CD4-positive, alpha-beta T cell (primary cell): ENCODE measurements around the gene GALNTL6. TPM values are rescaled to one million over a fixed set of nuclear protein-coding genes. Genes with fewer than 3 reads are reported as not detected.

Experiments
- ATAC-seq: fragments of 200-7000 bp; cut with Tn5 transposase; one replicate; pipeline ENCODE4 v1.10.0; 2022; ENCODE audit warnings: mild to moderate bottlenecking; ENCODE audit not compliant: poor library complexity
- CTCF ChIA-PET: fragments of 350-600 bp; sonication (Branson Sonifier 250); formaldehyde crosslinking; loops from one replicate; lab custom pipeline; 2021; ENCODE audit warnings: antibody characterized with exemption, inconsistent platforms; lab: Charles Lee
- POLR2A ChIA-PET: fragments of 350-600 bp; sonication (Branson Sonifier 250); formaldehyde crosslinking; loops from one replicate; lab custom pipeline; 2021; ENCODE audit warnings: antibody characterized with exemption, inconsistent platforms; lab: Charles Lee
- DNase-seq, 14 experiments: peaks; one replicate each; pipeline ENCODE4 v3.0.0-alpha.2; 2013 to 2020; ENCODE audit warnings: mixed read lengths in 2 of 14
- H3K27ac ChIP-seq, 2 donors: one replicate each; pipeline versions ENCODE4 v1.5.1 to v1.7.0; 2013; ENCODE audit warnings: low read length in 2 of 2, low read depth in 1 of 2, mild to moderate bottlenecking in 1 of 2
- H3K27me3 ChIP-seq, 2 experiments: 1 replicate in 1 of 2; 2 replicates in 1 of 2; pipeline versions ENCODE4 v1.6.1 to v1.7.0; 2013; ENCODE audit warnings: low read length in 2 of 2, control low read depth in 1 of 2, mild to moderate bottlenecking in 1 of 2, moderate library complexity in 1 of 2; ENCODE audit not compliant: insufficient read depth in 2 of 2, control insufficient read depth in 1 of 2
- H3K36me3 ChIP-seq: one replicate; pipeline ENCODE4 v1.6.1; 2013; ENCODE audit warnings: low read length, control low read depth; ENCODE audit not compliant: insufficient read depth
- H3K4me1 ChIP-seq: one replicate; pipeline ENCODE4 v1.6.1; 2013; ENCODE audit warnings: low read length, control low read depth; ENCODE audit not compliant: insufficient read depth
- H3K4me3 ChIP-seq: one replicate; pipeline ENCODE4 v1.5.1; 2013; ENCODE audit warnings: mild to moderate bottlenecking, low read length, moderate library complexity
- H3K9me3 ChIP-seq, 2 experiments: 1 replicate in 1 of 2; 2 replicates in 1 of 2; pipeline versions ENCODE4 v1.6.1 to v1.7.0; 2013; ENCODE audit warnings: low read length in 2 of 2, mild to moderate bottlenecking in 2 of 2, control low read depth in 1 of 2, moderate library complexity in 1 of 2; ENCODE audit not compliant: control insufficient read depth in 1 of 2, insufficient read depth in 1 of 2
- H3K27ac Mint-ChIP-seq: one replicate; pipeline ENCODE4 v1.8.0; 2020; ENCODE audit warnings: mixed read lengths
- H3K27me3 Mint-ChIP-seq: one replicate; pipeline ENCODE4 v1.8.0; 2021; ENCODE audit warnings: mixed read lengths
- H3K36me3 Mint-ChIP-seq: one replicate; pipeline ENCODE4 v1.8.0; 2021; ENCODE audit warnings: low read depth, mixed read lengths
- H3K4me1 Mint-ChIP-seq: one replicate; pipeline ENCODE4 v1.8.0; 2021; ENCODE audit warnings: low read depth, mixed read lengths
- H3K4me3 Mint-ChIP-seq: one replicate; pipeline ENCODE4 v1.8.0; 2020; ENCODE audit warnings: mild to moderate bottlenecking, mixed read lengths
- H3K9me3 Mint-ChIP-seq: one replicate; pipeline ENCODE4 v1.8.0; 2020; ENCODE audit warnings: mixed read lengths
- CTCF ChIP-seq: fragments of 200-600 bp; IDR thresholded peaks from one replicate; pipeline ENCODE4 v1.8.0; 2022; ENCODE audit warnings: antibody characterized with exemption, mild to moderate bottlenecking
- intact Hi-C, 2 experiments: fragments of 100-400 bp; cut with DNase I in 1 of 2; cut with micrococcal nuclease in 1 of 2; formaldehyde crosslinking; loops; one replicate each; pipeline versions ENCODE4 v1.15.1 to v1.9.0; 2023 to 2025; cut with DNase I, micrococcal nuclease
- total RNA-seq, 174 experiments: library from RNA in 2 of 174; stranded (reverse) in 2 of 174; gene quantifications; one replicate each; pipeline ENCODE4 v1.2.3 and lab custom pipeline; 2021 to 2026

The GALNTL6 gene
- total RNA-seq, 2 experiments from 2014 or later = not detected

- Histone ChIP-seq H3K27ac (no peak overlapping the region), H3K9me3 (no peaks in the 10 kb centered on the region), H3K4me1 (no peaks in the 10 kb centered on the region), H3K4me3 (no peak overlapping the region), H3K36me3 (no peaks in the 10 kb centered on the region), H3K27me3 (no peaks in the 10 kb centered on the region)
- no peak for ATAC-seq
- Mint-ChIP-seq H3K9me3 (peaks cover 8% of the 10 kb centered on the region), H3K4me1 (no peaks in the 10 kb centered on the region), H3K4me3 (no peak overlapping the region), H3K36me3 (no peaks in the 10 kb centered on the region), H3K27me3 (no peaks in the 10 kb centered on the region), H3K27ac (no peak overlapping the region)
- no peak for TF ChIP-seq CTCF
- DNase-seq = no peak
- ChIA-PET POLR2A (no interaction called here), CTCF (no interaction called here)
- intact Hi-C loops = no loop called here
Measured at GRCh38 chr4:172202480-172203076, 389.4 kb downstream of the GALNTL6 start.

DNA sequence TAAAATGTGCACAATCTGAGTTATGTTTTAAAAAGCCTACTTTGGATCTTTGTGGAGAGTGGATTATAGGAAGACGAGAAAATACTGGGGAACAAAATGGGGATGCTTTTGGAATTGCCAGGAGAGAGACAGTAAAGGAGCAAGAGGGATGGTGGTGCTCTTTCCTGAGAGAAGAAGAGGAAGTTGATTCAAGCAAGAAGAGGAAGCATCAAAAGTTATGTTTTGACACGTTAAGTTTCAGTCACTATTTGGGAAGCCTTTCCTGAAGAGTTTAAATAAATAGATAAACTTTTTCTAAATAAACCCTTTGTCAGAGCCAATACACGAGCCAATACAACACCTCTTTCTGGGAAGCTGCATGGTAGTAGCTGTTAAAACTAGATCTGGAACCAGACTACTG lies 394.1 kb downstream of the GALNTL6 start:
- Mint-ChIP-seq H3K4me1 (no peaks in the 10 kb centered on the region), H3K27ac (no peak overlapping the region), H3K27me3 (no peaks in the 10 kb centered on the region), H3K4me3 (no peak overlapping the region), H3K36me3 (no peaks in the 10 kb centered on the region), H3K9me3 (no peaks in the 10 kb centered on the region)
- Histone ChIP-seq H3K4me3 (no peak overlapping the region), H3K4me1 (no peaks in the 10 kb centered on the region), H3K27ac (no peak overlapping the region), H3K36me3 (no peaks in the 10 kb centered on the region), H3K27me3 (no peaks in the 10 kb centered on the region), H3K9me3 (peaks cover 0 to 3% of the 10 kb centered on the region in 2 experiments)
- intact Hi-C loops = no loop called here
- CTCF ChIA-PET = no interaction called here
- POLR2A ChIA-PET = no interaction called here
- DNase-seq = no peak
- ATAC-seq = no peak
- no peak for TF ChIP-seq CTCF

GRCh38 chr4:172207886-172208285 lies 394.7 kb downstream of the GALNTL6 start:
- ChIA-PET CTCF (no interaction called here), POLR2A (no interaction called here)
- TF ChIP-seq CTCF = no peak
- DNase-seq (no peak), ATAC-seq (no peak)
- Mint-ChIP-seq H3K27me3 (no peaks in the 10 kb centered on the region), H3K9me3 (no peaks in the 10 kb centered on the region), H3K4me1 (no peaks in the 10 kb centered on the region), H3K36me3 (no peaks in the 10 kb centered on the region), H3K4me3 (no peak overlapping the region), H3K27ac (no peak overlapping the region)
- no peaks in the 10 kb centered on the region for H3K36me3 ChIP-seq
- peaks cover 0 to 3% of the 10 kb centered on the region in 2 experiments for H3K9me3 ChIP-seq
- no peak overlapping the region for H3K4me3 ChIP-seq
- no peaks in the 10 kb centered on the region for H3K4me1 ChIP-seq
- no peaks in the 10 kb centered on the region for H3K27me3 ChIP-seq
- no peak overlapping the region for H3K27ac ChIP-seq
- intact Hi-C loops = no loop called here
